ENCODE measurements around the gene ADAM11. TPM values are rescaled to one million over a fixed set of nuclear protein-coding genes. Genes with fewer than 3 reads are reported as not detected.
A peak's percentile ranks its signal among the peaks of the same experiment; 100 is the strongest.
"Not testable (repeated sequence)": the region's sequence is repeated elsewhere in the genome, so short reads cannot be mapped to it uniquely, and the experiment has no call there.

ADAM11 gene
- 1 to 10 TPM; 1.9 to 3.5 TPM for total RNA-seq
- 3.9 TPM for polyA plus RNA-seq (2013, experiment 1 of 2)
- polyA plus RNA-seq (2013, experiment 2 of 2), result 3.6 TPM
- long read RNA-seq, experiment 1, result 0 reads
- long read RNA-seq, experiment 2, partial matches to known transcripts, result 8 of 12 reads
- long read RNA-seq, experiment 2, other reads (novel, unspliced or antisense), result 4 of 12 reads
- long read RNA-seq, experiment 3, partial matches to known transcripts, result 3 of 4 reads
- long read RNA-seq, experiment 3, other reads (novel, unspliced or antisense), result 1 of 4 reads
- long read RNA-seq, experiment 4, partial matches to known transcripts, result 0 of 1 reads
- long read RNA-seq, experiment 4, other reads (novel, unspliced or antisense), result 1 of 1 reads

DNA sequence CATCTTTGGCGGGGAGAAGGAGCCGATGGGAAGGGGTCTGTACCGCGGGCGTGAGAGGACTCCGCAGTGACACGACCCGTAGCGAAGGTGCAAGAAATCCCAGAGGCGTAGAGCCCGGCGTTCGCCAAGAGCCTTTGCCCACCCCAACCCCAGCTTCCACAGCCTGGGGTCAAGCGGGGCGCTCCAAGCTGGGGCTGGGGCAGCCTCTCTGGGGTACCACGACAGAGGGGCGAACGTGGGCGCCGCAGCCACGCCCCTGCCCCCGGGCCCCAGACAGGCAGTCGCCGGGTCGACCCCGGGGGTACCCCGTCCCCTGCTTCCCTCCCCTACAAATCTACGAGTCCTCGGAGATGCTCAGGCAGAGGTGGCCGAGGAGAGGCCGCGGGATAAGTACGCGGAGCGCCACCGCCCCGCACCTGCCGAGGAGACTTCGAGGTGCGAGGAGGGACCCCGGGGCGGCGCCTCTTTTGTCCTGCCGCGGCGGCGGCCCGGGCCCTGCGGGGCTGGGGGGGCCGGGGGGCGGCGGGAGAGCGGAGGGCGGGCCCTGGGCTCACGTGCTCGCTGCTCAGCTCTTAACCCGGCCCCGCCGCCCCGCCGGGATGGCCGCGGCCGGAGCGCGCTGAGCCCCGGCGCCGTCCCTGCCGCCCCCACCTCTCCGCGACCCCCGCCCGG lies at the start of gene ADAM11:
Gene ADAM11 (plus strand): TSS at position 575 of the 672 bp plus-strand sequence. CDS start 212 bp downstream, outside the sequence.
- H3K36me3 Mint-ChIP-seq (ENCODE audit: low read depth), result no peaks in the 10 kb centered on the region

GRCh38 chr17:44719444-44719843 lies 39.3 kb upstream of the ADAM11 start:
- 88 to 100% methylated on average over 1 of the region's 1 CpG for WGBS, 2 experiments (ENCODE audit: insufficient coverage in 1 of 2, insufficient read length in 1 of 2)
- peaks cover 60% of the 10 kb centered on the region for H3K36me3 Mint-ChIP-seq (ENCODE audit: low read depth)
- H3K9me3 Mint-ChIP-seq, result peaks cover 4% of the 10 kb centered on the region

More for the DNA sequence above, at the start of gene ADAM11:
- Histone ChIP-seq H3K4me3 (ENCODE audit: low read length) (peak within 1 kb of the TSS; percentile 58), H3K9ac (ENCODE audit: extremely low read depth, low read length, poor library complexity, severe bottlenecking) (no peak within 1 kb of the TSS), H3K9me3 (ENCODE audit: control insufficient read depth, low read length) (no peaks in the 10 kb centered on the region), H3K36me3 (ENCODE audit: control insufficient read depth, insufficient read depth, low read length) (no peaks in the 10 kb centered on the region), H3K27ac (ENCODE audit: low read depth, low read length) (no peak within 1 kb of the TSS), H3K4me1 (ENCODE audit: control insufficient read depth, insufficient read depth, low read length) (peaks cover 4% of the 10 kb centered on the region), H3K27me3 (ENCODE audit: control insufficient read depth, insufficient read depth, low read length, poor library complexity, severe bottlenecking) (peaks cover 38% of the 10 kb centered on the region)
- Mint-ChIP-seq H3K4me3 (peak within 1 kb of the TSS; percentile 34), H3K27me3 (ENCODE audit: insufficient read depth) (peaks cover 70% of the 10 kb centered on the region), H3K9me3 (no peaks in the 10 kb centered on the region), H3K4me1 (no peaks in the 10 kb centered on the region), H3K27ac (no peak within 1 kb of the TSS)
- TF ChIP-seq CTCF (conservative IDR thresholded peaks at IDR 0.05), result no peak
- peak; percentile 84 for DNase-seq
- 0 to 4% methylated on average over 1 to 70 of the region's 74 CpGs for WGBS, 2 experiments (ENCODE audit: insufficient coverage in 1 of 2, insufficient read length in 1 of 2)

DNA sequence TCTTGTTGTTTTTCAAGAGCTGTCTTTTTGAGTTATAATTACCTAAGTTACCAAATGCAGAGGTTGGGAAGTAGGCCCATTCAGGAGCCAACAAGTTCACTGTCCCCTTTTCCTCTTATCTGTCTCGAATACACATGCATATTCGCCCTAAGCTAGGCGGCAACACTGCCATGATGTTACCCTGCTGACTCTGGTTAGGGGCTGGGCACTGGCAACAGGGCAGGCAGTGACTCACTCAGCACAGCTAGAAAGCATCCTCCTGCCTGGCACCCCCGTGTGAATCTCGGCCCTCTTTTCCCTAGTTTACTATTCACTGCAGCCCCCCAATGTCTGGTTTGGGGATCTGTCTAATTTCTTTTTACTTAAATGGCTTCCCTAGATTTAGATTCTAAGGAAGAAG lies 36.5 kb upstream of the ADAM11 start:
- H3K9me3 ChIP-seq (ENCODE audit: control insufficient read depth, low read length), result peaks cover 8% of the 10 kb centered on the region
- 90 to 95% methylated on average over 4 to 5 of the region's 5 CpGs for WGBS, 2 experiments (ENCODE audit: insufficient coverage in 1 of 2, insufficient read length in 1 of 2)
- H3K36me3 Mint-ChIP-seq (ENCODE audit: low read depth), result peaks cover 53% of the 10 kb centered on the region

More at GRCh38 chr17:44719444-44719843, 39.3 kb upstream of the ADAM11 start:
- H3K27ac ChIP-seq (ENCODE audit: low read depth, low read length), result no peak overlapping the region
- no peak overlapping the region for H3K27ac Mint-ChIP-seq
- H3K4me1 ChIP-seq (ENCODE audit: control insufficient read depth, insufficient read depth, low read length), result no peaks in the 10 kb centered on the region
- no peaks in the 10 kb centered on the region for H3K27me3 ChIP-seq (ENCODE audit: control insufficient read depth, insufficient read depth, low read length, poor library complexity, severe bottlenecking)
- peaks cover 52% of the 10 kb centered on the region for H3K36me3 ChIP-seq (ENCODE audit: control insufficient read depth, insufficient read depth, low read length)
- DNase-seq, result no peak
- no peaks in the 10 kb centered on the region for H3K27me3 Mint-ChIP-seq (ENCODE audit: insufficient read depth)
- H3K4me3 Mint-ChIP-seq, result no peak overlapping the region
- TF ChIP-seq CTCF (conservative IDR thresholded peaks at IDR 0.05), result no peak
- no peak overlapping the region for H3K4me3 ChIP-seq (ENCODE audit: low read length)
- peaks cover 15% of the 10 kb centered on the region for H3K4me1 Mint-ChIP-seq
- H3K9me3 ChIP-seq (ENCODE audit: control insufficient read depth, low read length), result peaks cover 8% of the 10 kb centered on the region
- no peak overlapping the region for H3K9ac ChIP-seq (ENCODE audit: extremely low read depth, low read length, poor library complexity, severe bottlenecking)

GRCh38 chr17:44726121-44726520 lies 32.7 kb upstream of the ADAM11 start:
- not testable (repeated sequence) for H3K4me1 ChIP-seq (ENCODE audit: control insufficient read depth, insufficient read depth, low read length); H3K27ac Mint-ChIP-seq; H3K27me3 Mint-ChIP-seq (ENCODE audit: insufficient read depth); DNase-seq; H3K27me3 ChIP-seq (ENCODE audit: control insufficient read depth, insufficient read depth, low read length, poor library complexity, severe bottlenecking); H3K4me3 Mint-ChIP-seq; H3K9ac ChIP-seq (ENCODE audit: extremely low read depth, low read length, poor library complexity, severe bottlenecking); H3K9me3 ChIP-seq (ENCODE audit: control insufficient read depth, low read length); H3K4me3 ChIP-seq (ENCODE audit: low read length); H3K4me1 Mint-ChIP-seq; H3K27ac ChIP-seq (ENCODE audit: low read depth, low read length); H3K9me3 Mint-ChIP-seq
- peaks cover 67% of the 10 kb centered on the region for H3K36me3 ChIP-seq (ENCODE audit: control insufficient read depth, insufficient read depth, low read length)
- 96% methylated on average over 4 of the region's 6 CpGs for WGBS, 2 experiments (ENCODE audit: insufficient coverage in 1 of 2, insufficient read length in 1 of 2)
- peaks cover 57% of the 10 kb centered on the region for H3K36me3 Mint-ChIP-seq (ENCODE audit: low read depth)

More for the DNA sequence above, 36.5 kb upstream of the ADAM11 start:
- Mint-ChIP-seq H3K9me3 (peaks cover 4% of the 10 kb centered on the region), H3K27me3 (ENCODE audit: insufficient read depth) (no peaks in the 10 kb centered on the region), H3K4me3 (no peak overlapping the region), H3K27ac (peak overlapping the region; percentile 56), H3K4me1 (peaks cover 3% of the 10 kb centered on the region)
- peaks cover 63% of the 10 kb centered on the region for H3K36me3 ChIP-seq (ENCODE audit: control insufficient read depth, insufficient read depth, low read length)
- H3K27ac ChIP-seq (ENCODE audit: low read depth, low read length), result no peak overlapping the region
- TF ChIP-seq CTCF (conservative IDR thresholded peaks at IDR 0.05), result no peak
- H3K9ac ChIP-seq (ENCODE audit: extremely low read depth, low read length, poor library complexity, severe bottlenecking), result no peak overlapping the region
- H3K27me3 ChIP-seq (ENCODE audit: control insufficient read depth, insufficient read depth, low read length, poor library complexity, severe bottlenecking), result no peaks in the 10 kb centered on the region
- peak; percentile 53 for DNase-seq
- no peaks in the 10 kb centered on the region for H3K4me1 ChIP-seq (ENCODE audit: control insufficient read depth, insufficient read depth, low read length)
- no peak overlapping the region for H3K4me3 ChIP-seq (ENCODE audit: low read length)
